ENCODE measurements around the gene SLC17A4. TPM values are rescaled to one million over a fixed set of nuclear protein-coding genes. Genes with fewer than 3 reads are reported as not detected.

SLC17A4 gene
- total RNA-seq, 1 experiment from 2014 or later, result not detected

DNA sequence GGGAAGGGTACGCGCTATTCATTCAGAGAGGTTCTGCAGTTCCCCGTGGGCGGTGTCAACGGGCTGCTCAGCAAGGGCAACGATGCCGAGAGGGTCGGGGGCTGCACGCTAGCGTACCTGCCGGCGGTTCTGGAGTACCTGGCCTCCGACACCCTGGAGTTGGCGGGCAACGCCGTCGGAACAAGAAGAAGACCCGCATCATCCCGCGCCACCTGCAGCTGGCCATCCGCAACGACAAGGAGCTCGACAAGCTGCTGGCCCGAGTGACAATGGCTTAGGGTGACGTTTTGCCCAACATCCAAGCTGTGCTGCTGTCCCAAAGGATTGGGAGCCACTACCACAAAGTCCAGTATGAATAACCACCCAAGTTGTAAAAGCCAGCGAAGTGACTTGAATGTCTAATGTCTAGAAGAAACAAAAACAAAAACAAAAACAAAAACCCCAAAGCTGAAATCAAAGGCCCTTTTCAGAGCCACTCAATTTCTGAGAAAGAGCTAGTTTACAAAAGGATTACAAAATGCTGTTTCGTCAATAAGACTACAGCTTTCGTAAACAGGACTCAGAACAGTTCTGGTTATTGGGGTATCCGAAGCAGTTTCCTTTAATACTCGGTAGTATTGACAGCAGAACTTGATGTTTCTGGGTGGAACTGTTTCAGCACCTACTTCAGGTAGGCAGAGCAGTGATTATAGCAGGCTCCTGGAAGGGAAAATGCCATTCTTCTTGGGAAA, 21.9 kb upstream of the SLC17A4 start:
- Histone ChIP-seq H4K20me1 (ENCODE audit: control insufficient read depth, insufficient read depth, insufficient read length) (no peaks in the 10 kb centered on the region), H3K18ac (ENCODE audit: insufficient read length, low read depth, low read length) (no peak overlapping the region), H3K4ac (ENCODE audit: low read depth, low read length) (no peak overlapping the region), H3T11ph (ENCODE audit: low read length) (no peak overlapping the region), H3K23ac (ENCODE audit: insufficient read length, low read depth, low read length) (no peak overlapping the region), H2AK5ac (ENCODE audit: insufficient read length, low read length) (no peak overlapping the region), H3K79me2 (ENCODE audit: insufficient read depth, low read length) (no peaks in the 10 kb centered on the region), H4K5ac (ENCODE audit: insufficient read length, low read depth, low read length) (no peak overlapping the region), H3K4me2 (ENCODE audit: insufficient read depth, insufficient read length, low read length) (no peak overlapping the region), H3K9me3 (ENCODE audit: control insufficient read depth, low read depth, low read length) (no peaks in the 10 kb centered on the region), H4K91ac (ENCODE audit: insufficient read length, low read depth, low read length) (no peak overlapping the region), H3K4me1 (ENCODE audit: insufficient read depth, low read length) (no peaks in the 10 kb centered on the region), H2BK20ac (ENCODE audit: low read depth, low read length, poor library complexity, severe bottlenecking) (no peak overlapping the region), H3K27me3 (ENCODE audit: insufficient read depth, low read length) (no peaks in the 10 kb centered on the region), H4K8ac (replicated peaks; ENCODE audit: insufficient read length, low read depth, low read length) (no peak overlapping the region), H3K14ac (ENCODE audit: insufficient read depth, low read length) (no peak overlapping the region), H3K27ac (ENCODE audit: insufficient read length, low read depth, low read length) (no peak overlapping the region), H2BK120ac (ENCODE audit: low read depth, low read length, poor library complexity, severe bottlenecking) (no peak overlapping the region), H3K23me2 (ENCODE audit: insufficient read length, low read depth, low read length, poor library complexity, severe bottlenecking) (no peaks in the 10 kb centered on the region), H2BK15ac (ENCODE audit: low read depth, low read length) (no peak overlapping the region), H3K79me1 (ENCODE audit: insufficient read depth, low read depth, low read length, poor library complexity, severe bottlenecking) (no peaks in the 10 kb centered on the region), H2AFZ (ENCODE audit: low read length) (no peak overlapping the region), H2BK12ac (ENCODE audit: insufficient read length, low read depth, low read length) (no peak overlapping the region), H3K9ac (ENCODE audit: extremely low read depth, insufficient read length, low read length) (no peak overlapping the region), H2BK5ac (ENCODE audit: insufficient read length, low read length) (no peak overlapping the region), H3K56ac (ENCODE audit: insufficient read length, low read depth, low read length) (no peak overlapping the region)
- Mint-ChIP-seq H3K27ac (no peak overlapping the region), H3K9me3 (peaks cover 16% of the 10 kb centered on the region in 2 experiments), H3K4me3 (peak overlapping the region in 1 of 2 experiments; percentile 31; a peak in 1 of 5 replicates), H3K27me3 (ENCODE audit: low read depth) (peaks cover 3% of the 10 kb centered on the region), H3K4me1 (no peaks in the 10 kb centered on the region), H3K36me3 (ENCODE audit: insufficient read depth in 1 of 3, low read depth in 3 of 3) (peaks cover 3 to 16% (median 10%) of the 10 kb centered on the region in 3 experiments; a peak in 5 of 7 replicates)
- TF ChIP-seq, protein P1, sequence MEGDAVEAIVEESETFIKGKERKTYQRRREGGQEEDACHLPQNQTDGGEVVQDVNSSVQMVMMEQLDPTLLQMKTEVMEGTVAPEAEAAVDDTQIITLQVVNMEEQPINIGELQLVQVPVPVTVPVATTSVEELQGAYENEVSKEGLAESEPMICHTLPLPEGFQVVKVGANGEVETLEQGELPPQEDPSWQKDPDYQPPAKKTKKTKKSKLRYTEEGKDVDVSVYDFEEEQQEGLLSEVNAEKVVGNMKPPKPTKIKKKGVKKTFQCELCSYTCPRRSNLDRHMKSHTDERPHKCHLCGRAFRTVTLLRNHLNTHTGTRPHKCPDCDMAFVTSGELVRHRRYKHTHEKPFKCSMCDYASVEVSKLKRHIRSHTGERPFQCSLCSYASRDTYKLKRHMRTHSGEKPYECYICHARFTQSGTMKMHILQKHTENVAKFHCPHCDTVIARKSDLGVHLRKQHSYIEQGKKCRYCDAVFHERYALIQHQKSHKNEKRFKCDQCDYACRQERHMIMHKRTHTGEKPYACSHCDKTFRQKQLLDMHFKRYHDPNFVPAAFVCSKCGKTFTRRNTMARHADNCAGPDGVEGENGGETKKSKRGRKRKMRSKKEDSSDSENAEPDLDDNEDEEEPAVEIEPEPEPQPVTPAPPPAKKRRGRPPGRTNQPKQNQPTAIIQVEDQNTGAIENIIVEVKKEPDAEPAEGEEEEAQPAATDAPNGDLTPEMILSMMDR (conservative IDR thresholded peaks at IDR 0.05), result peak; percentile 42; the same call in 2 of the 3 replicates
- WGBS (ENCODE audit: extremely low coverage, insufficient read length, low lambda C conversion rate), result no CpG with 5 or more reads among the region's 30 CpGs
- peak; percentile 87 for DNase-seq
